HepG2 (cell line): ENCODE data around the gene NHP2. TPM values are rescaled to one million over a fixed set of nuclear protein-coding genes. Genes with fewer than 3 reads are reported as not detected.

Source experiments
- AGO2 ChIP-seq: fragments of 200-400 bp; formaldehyde crosslinking; optimal IDR thresholded peaks from 2 replicates; pipeline ENCODE3; 2017; ENCODE audit warnings: mild to moderate bottlenecking, low read depth, low read length, moderate library complexity
- GABPB1 ChIP-seq: IDR thresholded peaks from 2 replicates; pipeline ENCODE4 v1.6.1; 2016; ENCODE audit warnings: mild to moderate bottlenecking, missing genetic modification reagents, moderate library complexity, missing compliant biosample characterization
- HNF4G ChIP-seq, 2 experiments: sonication (generic) in 1 of 2; formaldehyde crosslinking in 1 of 2; IDR thresholded peaks; 2 replicates each; pipeline versions ENCODE4 v1.4.0 to v1.6.1; 2011 to 2020; ENCODE audit warnings: borderline replicate concordance in 2 of 2, low read depth in 2 of 2, mild to moderate bottlenecking in 2 of 2, low read length in 1 of 2, missing genetic modification reagents in 1 of 2, moderate library complexity in 1 of 2
- PHF21A ChIP-seq: sonication (generic); formaldehyde crosslinking; IDR thresholded peaks from 2 replicates; pipeline ENCODE4 v1.5.0; 2020; ENCODE audit warnings: mild to moderate bottlenecking, missing genetic modification reagents
- ZNF225 ChIP-seq: sonication (generic); formaldehyde crosslinking; IDR thresholded peaks from 2 replicates; pipeline ENCODE4 v1.4.0; 2020; ENCODE audit warnings: mild to moderate bottlenecking, missing genetic modification reagents
- ZNF839 ChIP-seq: sonication (generic); formaldehyde crosslinking; IDR thresholded peaks from 2 replicates; pipeline ENCODE4 v1.4.0; 2020; ENCODE audit warnings: missing genetic modification reagents, mild to moderate bottlenecking, borderline replicate concordance
- polyA plus RNA-seq, 8 experiments: library from polyadenylated mRNA; depleted of rRNA in 3 of 8; stranded (reverse) in 7 of 8; unstranded in 1 of 8; fragments of >200 nt; fragmentation: Illumina TruSeq in 4 of 8; extraction: Trizol in 4 of 8; gene quantifications; 2 replicates each; pipeline versions ENCODE4 v1.2.1 to v1.2.3, GENCODE V29; 2011 to 2016; ENCODE audit warnings: low read depth in 4 of 8, missing spikeins in 1 of 8, mixed read lengths in 1 of 8; ENCODE audit not compliant: insufficient read depth in 1 of 8
- total RNA-seq, 5 experiments: library from RNA; depleted of rRNA; stranded (reverse); fragments of >200 nt; fragmentation: Illumina TruSeq; extraction: Trizol; gene quantifications; 2 replicates each; pipeline ENCODE4 v1.2.3, GENCODE V29; 2016; ENCODE audit warnings: low read depth in 1 of 5
- TF ChIP-seq, protein P1 (sequence below): sonication (generic); formaldehyde crosslinking; IDR thresholded peaks from 2 replicates; pipeline ENCODE4 v1.4.0; 2020; ENCODE audit warnings: missing genetic modification reagents, borderline replicate concordance
- TF ChIP-seq, protein P2 (sequence below): sonication (generic); formaldehyde crosslinking; IDR thresholded peaks from 2 replicates; pipeline ENCODE4 v1.4.0; 2020; ENCODE audit warnings: mild to moderate bottlenecking, missing genetic modification reagents, borderline replicate concordance
- TF ChIP-seq, protein P3 (sequence below): sonication (generic); formaldehyde crosslinking; IDR thresholded peaks from 2 replicates; pipeline ENCODE4 v1.4.0; 2020; ENCODE audit warnings: mild to moderate bottlenecking, missing genetic modification reagents
- TF ChIP-seq, protein P4 (sequence below): IDR thresholded peaks from 2 replicates; pipeline ENCODE4 v1.6.1; 2016; ENCODE audit warnings: mild to moderate bottlenecking
- TF ChIP-seq, protein P5 (sequence below): sonication (generic); formaldehyde crosslinking; IDR thresholded peaks from 2 replicates; pipeline ENCODE4 v1.4.0; 2020; ENCODE audit warnings: missing genetic modification reagents, borderline replicate concordance

Gene NHP2
- total and polyA plus RNA-seq, 2 of the 13 experiments (the other 11 are each of a cell fraction or from before 2014, with no cell fraction given), result 56.2 to 96.1 TPM

DNA sequence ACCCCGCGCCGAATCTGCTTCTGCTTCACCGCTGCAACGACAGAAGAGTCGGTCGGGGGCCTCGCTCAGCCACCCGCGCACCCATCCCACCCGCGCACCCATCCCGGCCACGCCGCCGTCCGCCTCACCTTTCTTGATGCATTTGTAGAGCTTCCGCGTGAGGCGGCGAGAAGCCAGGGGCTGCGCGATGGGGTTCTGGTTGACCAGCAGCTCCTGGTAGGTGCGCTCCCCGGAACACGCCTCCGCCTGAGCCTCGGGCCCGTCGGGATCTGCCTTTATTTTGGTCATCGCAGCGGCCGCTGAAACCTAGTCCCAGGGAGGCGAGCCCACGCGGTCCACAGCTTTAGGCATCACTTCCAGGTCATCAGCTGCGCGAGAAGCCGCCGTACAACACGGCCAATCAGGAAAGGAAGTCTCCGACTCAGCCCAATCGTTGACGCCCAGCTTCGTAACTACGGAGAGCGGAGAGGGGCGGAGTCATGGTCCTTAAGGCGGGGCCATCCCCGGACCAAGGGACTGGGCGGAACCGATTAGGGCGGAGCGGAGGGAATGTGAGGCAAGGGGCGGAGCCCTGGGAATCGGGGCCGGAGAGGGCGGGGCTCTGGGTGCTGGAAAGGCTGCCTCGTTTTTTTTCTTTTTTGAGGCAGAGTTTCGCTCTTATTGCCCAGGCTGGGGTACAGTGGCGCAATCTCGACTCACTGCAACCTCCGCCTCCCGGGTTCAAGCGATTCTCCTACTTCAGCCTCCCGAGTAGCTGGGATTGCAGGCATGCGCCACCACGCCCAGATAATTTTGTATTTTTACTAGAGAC lies at the start of gene NHP2 (continued):
- TF ChIP-seq, protein P1, sequence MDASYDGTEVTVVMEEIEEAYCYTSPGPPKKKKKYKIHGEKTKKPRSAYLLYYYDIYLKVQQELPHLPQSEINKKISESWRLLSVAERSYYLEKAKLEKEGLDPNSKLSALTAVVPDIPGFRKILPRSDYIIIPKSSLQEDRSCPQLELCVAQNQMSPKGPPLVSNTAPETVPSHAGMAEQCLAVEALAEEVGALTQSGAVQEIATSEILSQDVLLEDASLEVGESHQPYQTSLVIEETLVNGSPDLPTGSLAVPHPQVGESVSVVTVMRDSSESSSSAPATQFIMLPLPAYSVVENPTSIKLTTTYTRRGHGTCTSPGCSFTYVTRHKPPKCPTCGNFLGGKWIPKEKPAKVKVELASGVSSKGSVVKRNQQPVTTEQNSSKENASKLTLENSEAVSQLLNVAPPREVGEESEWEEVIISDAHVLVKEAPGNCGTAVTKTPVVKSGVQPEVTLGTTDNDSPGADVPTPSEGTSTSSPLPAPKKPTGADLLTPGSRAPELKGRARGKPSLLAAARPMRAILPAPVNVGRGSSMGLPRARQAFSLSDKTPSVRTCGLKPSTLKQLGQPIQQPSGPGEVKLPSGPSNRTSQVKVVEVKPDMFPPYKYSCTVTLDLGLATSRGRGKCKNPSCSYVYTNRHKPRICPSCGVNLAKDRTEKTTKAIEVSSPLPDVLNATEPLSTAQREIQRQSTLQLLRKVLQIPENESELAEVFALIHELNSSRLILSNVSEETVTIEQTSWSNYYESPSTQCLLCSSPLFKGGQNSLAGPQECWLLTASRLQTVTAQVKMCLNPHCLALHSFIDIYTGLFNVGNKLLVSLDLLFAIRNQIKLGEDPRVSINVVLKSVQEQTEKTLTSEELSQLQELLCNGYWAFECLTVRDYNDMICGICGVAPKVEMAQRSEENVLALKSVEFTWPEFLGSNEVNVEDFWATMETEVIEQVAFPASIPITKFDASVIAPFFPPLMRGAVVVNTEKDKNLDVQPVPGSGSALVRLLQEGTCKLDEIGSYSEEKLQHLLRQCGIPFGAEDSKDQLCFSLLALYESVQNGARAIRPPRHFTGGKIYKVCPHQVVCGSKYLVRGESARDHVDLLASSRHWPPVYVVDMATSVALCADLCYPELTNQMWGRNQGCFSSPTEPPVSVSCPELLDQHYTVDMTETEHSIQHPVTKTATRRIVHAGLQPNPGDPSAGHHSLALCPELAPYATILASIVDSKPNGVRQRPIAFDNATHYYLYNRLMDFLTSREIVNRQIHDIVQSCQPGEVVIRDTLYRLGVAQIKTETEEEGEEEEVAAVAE (CRISPR knock-in tag), result 0 out of 2 replicates have a peak, but pooled peaks have one; percentile 50
- TF ChIP-seq PHF21A (CRISPR knock-in tag) (peak; percentile 81), ZNF839 (no peak), HNF4G (IDR thresholded peaks at IDR 0.05; ENCODE audit: borderline replicate concordance, low read depth, low read length) (no peak), HNF4G (CRISPR knock-in tag; IDR thresholded peaks at IDR 0.05; ENCODE audit: borderline replicate concordance, low read depth) (0 out of 2 replicates have a peak, but pooled peaks have one; percentile 33), GABPB1 (peak; percentile 97), ZNF225 (CRISPR knock-in tag) (0 out of 2 replicates have a peak, but pooled peaks have one; percentile 86), AGO2 (peak; percentile 34)
- TF ChIP-seq, protein P2, sequence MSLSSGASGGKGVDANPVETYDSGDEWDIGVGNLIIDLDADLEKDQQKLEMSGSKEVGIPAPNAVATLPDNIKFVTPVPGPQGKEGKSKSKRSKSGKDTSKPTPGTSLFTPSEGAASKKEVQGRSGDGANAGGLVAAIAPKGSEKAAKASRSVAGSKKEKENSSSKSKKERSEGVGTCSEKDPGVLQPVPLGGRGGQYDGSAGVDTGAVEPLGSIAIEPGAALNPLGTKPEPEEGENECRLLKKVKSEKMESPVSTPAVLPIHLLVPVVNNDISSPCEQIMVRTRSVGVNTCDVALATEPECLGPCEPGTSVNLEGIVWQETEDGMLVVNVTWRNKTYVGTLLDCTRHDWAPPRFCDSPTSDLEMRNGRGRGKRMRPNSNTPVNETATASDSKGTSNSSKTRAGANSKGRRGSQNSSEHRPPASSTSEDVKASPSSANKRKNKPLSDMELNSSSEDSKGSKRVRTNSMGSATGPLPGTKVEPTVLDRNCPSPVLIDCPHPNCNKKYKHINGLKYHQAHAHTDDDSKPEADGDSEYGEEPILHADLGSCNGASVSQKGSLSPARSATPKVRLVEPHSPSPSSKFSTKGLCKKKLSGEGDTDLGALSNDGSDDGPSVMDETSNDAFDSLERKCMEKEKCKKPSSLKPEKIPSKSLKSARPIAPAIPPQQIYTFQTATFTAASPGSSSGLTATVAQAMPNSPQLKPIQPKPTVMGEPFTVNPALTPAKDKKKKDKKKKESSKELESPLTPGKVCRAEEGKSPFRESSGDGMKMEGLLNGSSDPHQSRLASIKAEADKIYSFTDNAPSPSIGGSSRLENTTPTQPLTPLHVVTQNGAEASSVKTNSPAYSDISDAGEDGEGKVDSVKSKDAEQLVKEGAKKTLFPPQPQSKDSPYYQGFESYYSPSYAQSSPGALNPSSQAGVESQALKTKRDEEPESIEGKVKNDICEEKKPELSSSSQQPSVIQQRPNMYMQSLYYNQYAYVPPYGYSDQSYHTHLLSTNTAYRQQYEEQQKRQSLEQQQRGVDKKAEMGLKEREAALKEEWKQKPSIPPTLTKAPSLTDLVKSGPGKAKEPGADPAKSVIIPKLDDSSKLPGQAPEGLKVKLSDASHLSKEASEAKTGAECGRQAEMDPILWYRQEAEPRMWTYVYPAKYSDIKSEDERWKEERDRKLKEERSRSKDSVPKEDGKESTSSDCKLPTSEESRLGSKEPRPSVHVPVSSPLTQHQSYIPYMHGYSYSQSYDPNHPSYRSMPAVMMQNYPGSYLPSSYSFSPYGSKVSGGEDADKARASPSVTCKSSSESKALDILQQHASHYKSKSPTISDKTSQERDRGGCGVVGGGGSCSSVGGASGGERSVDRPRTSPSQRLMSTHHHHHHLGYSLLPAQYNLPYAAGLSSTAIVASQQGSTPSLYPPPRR (CRISPR knock-in tag), result 0 out of 2 replicates have a peak, but pooled peaks have one; percentile 13
- TF ChIP-seq, protein P3, sequence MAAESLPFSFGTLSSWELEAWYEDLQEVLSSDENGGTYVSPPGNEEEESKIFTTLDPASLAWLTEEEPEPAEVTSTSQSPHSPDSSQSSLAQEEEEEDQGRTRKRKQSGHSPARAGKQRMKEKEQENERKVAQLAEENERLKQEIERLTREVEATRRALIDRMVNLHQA, result no peak
- TF ChIP-seq, protein P4, sequence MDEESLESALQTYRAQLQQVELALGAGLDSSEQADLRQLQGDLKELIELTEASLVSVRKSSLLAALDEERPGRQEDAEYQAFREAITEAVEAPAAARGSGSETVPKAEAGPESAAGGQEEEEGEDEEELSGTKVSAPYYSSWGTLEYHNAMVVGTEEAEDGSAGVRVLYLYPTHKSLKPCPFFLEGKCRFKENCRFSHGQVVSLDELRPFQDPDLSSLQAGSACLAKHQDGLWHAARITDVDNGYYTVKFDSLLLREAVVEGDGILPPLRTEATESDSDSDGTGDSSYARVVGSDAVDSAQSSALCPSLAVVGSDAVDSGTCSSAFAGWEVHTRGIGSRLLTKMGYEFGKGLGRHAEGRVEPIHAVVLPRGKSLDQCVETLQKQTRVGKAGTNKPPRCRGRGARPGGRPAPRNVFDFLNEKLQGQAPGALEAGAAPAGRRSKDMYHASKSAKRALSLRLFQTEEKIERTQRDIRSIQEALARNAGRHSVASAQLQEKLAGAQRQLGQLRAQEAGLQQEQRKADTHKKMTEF (CRISPR knock-in tag), result peak; percentile 58
- TF ChIP-seq, protein P5, sequence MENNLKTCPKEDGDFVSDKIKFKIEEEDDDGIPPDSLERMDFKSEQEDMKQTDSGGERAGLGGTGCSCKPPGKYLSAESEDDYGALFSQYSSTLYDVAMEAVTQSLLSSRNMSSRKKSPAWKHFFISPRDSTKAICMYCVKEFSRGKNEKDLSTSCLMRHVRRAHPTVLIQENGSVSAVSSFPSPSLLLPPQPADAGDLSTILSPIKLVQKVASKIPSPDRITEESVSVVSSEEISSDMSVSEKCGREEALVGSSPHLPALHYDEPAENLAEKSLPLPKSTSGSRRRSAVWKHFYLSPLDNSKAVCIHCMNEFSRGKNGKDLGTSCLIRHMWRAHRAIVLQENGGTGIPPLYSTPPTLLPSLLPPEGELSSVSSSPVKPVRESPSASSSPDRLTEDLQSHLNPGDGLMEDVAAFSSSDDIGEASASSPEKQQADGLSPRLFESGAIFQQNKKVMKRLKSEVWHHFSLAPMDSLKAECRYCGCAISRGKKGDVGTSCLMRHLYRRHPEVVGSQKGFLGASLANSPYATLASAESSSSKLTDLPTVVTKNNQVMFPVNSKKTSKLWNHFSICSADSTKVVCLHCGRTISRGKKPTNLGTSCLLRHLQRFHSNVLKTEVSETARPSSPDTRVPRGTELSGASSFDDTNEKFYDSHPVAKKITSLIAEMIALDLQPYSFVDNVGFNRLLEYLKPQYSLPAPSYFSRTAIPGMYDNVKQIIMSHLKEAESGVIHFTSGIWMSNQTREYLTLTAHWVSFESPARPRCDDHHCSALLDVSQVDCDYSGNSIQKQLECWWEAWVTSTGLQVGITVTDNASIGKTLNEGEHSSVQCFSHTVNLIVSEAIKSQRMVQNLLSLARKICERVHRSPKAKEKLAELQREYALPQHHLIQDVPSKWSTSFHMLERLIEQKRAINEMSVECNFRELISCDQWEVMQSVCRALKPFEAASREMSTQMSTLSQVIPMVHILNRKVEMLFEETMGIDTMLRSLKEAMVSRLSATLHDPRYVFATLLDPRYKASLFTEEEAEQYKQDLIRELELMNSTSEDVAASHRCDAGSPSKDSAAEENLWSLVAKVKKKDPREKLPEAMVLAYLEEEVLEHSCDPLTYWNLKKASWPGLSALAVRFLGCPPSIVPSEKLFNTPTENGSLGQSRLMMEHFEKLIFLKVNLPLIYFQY, result peak; percentile 99
